SK-N-SH treated with all-trans-retinoic acid at 6 μM for 48 hours (cell line): Measurements from ENCODE around the gene CHRNA7.
"Not testable (repeated sequence)": the region's sequence is repeated elsewhere in the genome, so short reads cannot be mapped to it uniquely, and the experiment has no call there.

Experiments
- ARNTL ChIP-seq: fragments of 450-650 bp; formaldehyde crosslinking; IDR thresholded peaks from 2 replicates; pipeline ENCODE4 v1.5.0; 2020; ENCODE audit warnings: low read depth, mild to moderate bottlenecking, moderate library complexity, borderline replicate concordance
- OSR1 ChIP-seq: fragments of 250-450 bp; sonication (Bioruptor Pico); IDR thresholded peaks from 2 replicates; pipeline ENCODE4 v1.8.0; 2022; ENCODE audit warnings: moderate library complexity, mild to moderate bottlenecking, inconsistent platforms
- SNAI2 ChIP-seq: fragments of 250-450 bp; sonication (Bioruptor Pico); IDR thresholded peaks from 2 replicates; pipeline ENCODE4 v1.5.0; 2020; ENCODE audit warnings: mild to moderate bottlenecking, moderate library complexity
- TCF4 ChIP-seq: fragments of 250-450 bp; sonication (Bioruptor Pico); IDR thresholded peaks from 2 replicates; pipeline ENCODE4 v1.8.0; 2021; ENCODE audit warnings: mild to moderate bottlenecking, moderate library complexity, borderline replicate concordance
- TOX ChIP-seq: fragments of 250-450 bp; sonication (Bioruptor Pico); IDR thresholded peaks from 2 replicates; pipeline ENCODE4 v1.8.0; 2021; ENCODE audit warnings: mild to moderate bottlenecking, moderate library complexity, borderline replicate concordance
- ZFP30 ChIP-seq: fragments of 450-650 bp; formaldehyde crosslinking; IDR thresholded peaks from 2 replicates; pipeline ENCODE4 v1.5.0; 2022; ENCODE audit warnings: mild to moderate bottlenecking, moderate library complexity
- TF ChIP-seq, protein P1 (sequence below): fragments of 250-450 bp; sonication (Bioruptor Pico); IDR thresholded peaks from 2 replicates; pipeline ENCODE4 v1.8.0; 2020; ENCODE audit warnings: mild to moderate bottlenecking, moderate library complexity, borderline replicate concordance
- TF ChIP-seq, protein P2 (sequence below): fragments of 250-450 bp; sonication (Bioruptor Pico); IDR thresholded peaks from 2 replicates; pipeline ENCODE4 v1.5.0; 2020; ENCODE audit warnings: mild to moderate bottlenecking, moderate library complexity

DNA sequence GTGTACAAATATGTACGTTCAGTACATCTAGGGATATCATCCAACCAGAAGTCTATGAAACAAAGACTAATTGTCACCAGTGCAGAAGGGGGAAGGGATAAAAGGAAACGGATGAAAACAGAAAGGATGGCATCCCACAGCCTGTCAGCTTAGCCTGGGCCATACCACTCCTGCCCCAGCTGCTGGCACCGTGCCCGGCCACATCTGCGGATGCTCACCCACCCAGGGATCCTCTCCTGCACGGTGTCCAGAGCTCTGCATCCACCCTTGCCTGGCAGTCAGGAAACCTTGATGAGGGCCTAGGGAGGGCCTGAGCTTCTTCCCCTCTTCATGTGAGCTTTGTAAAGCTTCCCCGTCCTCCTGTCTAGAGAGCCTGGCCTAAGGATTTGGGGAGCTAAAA, 133.8 kb downstream of the CHRNA7 start:
- TF ChIP-seq, protein P1, sequence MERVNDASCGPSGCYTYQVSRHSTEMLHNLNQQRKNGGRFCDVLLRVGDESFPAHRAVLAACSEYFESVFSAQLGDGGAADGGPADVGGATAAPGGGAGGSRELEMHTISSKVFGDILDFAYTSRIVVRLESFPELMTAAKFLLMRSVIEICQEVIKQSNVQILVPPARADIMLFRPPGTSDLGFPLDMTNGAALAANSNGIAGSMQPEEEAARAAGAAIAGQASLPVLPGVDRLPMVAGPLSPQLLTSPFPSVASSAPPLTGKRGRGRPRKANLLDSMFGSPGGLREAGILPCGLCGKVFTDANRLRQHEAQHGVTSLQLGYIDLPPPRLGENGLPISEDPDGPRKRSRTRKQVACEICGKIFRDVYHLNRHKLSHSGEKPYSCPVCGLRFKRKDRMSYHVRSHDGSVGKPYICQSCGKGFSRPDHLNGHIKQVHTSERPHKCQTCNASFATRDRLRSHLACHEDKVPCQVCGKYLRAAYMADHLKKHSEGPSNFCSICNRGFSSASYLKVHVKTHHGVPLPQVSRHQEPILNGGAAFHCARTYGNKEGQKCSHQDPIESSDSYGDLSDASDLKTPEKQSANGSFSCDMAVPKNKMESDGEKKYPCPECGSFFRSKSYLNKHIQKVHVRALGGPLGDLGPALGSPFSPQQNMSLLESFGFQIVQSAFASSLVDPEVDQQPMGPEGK = not testable (repeated sequence)
- TF ChIP-seq SNAI2 (CRISPR knock-in tag); TOX (CRISPR knock-in tag); ZFP30 (CRISPR knock-in tag); ARNTL (CRISPR knock-in tag); TCF4 (CRISPR knock-in tag); OSR1: not testable (repeated sequence)
- TF ChIP-seq, protein P2, sequence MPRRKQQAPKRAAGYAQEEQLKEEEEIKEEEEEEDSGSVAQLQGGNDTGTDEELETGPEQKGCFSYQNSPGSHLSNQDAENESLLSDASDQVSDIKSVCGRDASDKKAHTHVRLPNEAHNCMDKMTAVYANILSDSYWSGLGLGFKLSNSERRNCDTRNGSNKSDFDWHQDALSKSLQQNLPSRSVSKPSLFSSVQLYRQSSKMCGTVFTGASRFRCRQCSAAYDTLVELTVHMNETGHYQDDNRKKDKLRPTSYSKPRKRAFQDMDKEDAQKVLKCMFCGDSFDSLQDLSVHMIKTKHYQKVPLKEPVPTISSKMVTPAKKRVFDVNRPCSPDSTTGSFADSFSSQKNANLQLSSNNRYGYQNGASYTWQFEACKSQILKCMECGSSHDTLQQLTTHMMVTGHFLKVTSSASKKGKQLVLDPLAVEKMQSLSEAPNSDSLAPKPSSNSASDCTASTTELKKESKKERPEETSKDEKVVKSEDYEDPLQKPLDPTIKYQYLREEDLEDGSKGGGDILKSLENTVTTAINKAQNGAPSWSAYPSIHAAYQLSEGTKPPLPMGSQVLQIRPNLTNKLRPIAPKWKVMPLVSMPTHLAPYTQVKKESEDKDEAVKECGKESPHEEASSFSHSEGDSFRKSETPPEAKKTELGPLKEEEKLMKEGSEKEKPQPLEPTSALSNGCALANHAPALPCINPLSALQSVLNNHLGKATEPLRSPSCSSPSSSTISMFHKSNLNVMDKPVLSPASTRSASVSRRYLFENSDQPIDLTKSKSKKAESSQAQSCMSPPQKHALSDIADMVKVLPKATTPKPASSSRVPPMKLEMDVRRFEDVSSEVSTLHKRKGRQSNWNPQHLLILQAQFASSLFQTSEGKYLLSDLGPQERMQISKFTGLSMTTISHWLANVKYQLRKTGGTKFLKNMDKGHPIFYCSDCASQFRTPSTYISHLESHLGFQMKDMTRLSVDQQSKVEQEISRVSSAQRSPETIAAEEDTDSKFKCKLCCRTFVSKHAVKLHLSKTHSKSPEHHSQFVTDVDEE (CRISPR knock-in tag) = not testable (repeated sequence)
